Testis (tissue), 2 donors: ENCODE measurements around the gene GSG1L.

Source experiments
- CTCF ChIP-seq, 3 experiments: fragments of 450-650 bp in 2 of 3; fragments of 200-600 bp in 1 of 3; sonication (generic) in 1 of 3; IDR thresholded peaks; one replicate each; pipeline ENCODE4 v1.5.1; 2016 to 2019; ENCODE audit warnings: antibody characterized with exemption in 3 of 3, mild to moderate bottlenecking in 2 of 3, moderate library complexity in 1 of 3
- POLR2A ChIP-seq: fragments of 450-650 bp; IDR thresholded peaks from one replicate; pipeline ENCODE4 v1.6.1; 2017; ENCODE audit warnings: antibody characterized with exemption, mild to moderate bottlenecking, moderate library complexity

- TF ChIP-seq CTCF (IDR thresholded peaks at IDR 0.05) (no peak), POLR2A (no peak)
These were observed 49.6 kb downstream of the GSG1L start for GRCh38 chr16:28013878-28014277.
